Activated naive CD4-positive, alpha-beta T cell treated with anti-CD3 and anti-CD28 coated beads, Interleukin-2, amount 10 ng/mL, durations not matched to agents 7 days and 5 days (primary cell): ENCODE results near the gene PKN3.
"Not testable (repeated sequence)": the region's sequence is repeated elsewhere in the genome, so short reads cannot be mapped to it uniquely, and the experiment has no call there.

Source experiments
- CTCF ChIA-PET: fragments of 350-600 bp; sonication (Branson Sonifier 250); formaldehyde crosslinking; loops from one replicate; lab custom pipeline; 2021; ENCODE audit warnings: antibody characterized with exemption; lab: Charles Lee
- DNase-seq: peaks from one replicate; pipeline ENCODE4 v3.0.0-alpha.2; 2020
- H3K27ac Mint-ChIP-seq: one replicate; pipeline ENCODE4 v1.8.0; 2021; ENCODE audit warnings: mild to moderate bottlenecking, moderate library complexity, mixed read lengths
- H3K27me3 Mint-ChIP-seq: one replicate; pipeline ENCODE4 v1.8.0; 2021; ENCODE audit warnings: mild to moderate bottlenecking, mixed read lengths
- H3K36me3 Mint-ChIP-seq: one replicate; pipeline ENCODE4 v1.8.0; 2021; ENCODE audit warnings: mixed read lengths
- H3K4me1 Mint-ChIP-seq: one replicate; pipeline ENCODE4 v1.8.0; 2021; ENCODE audit warnings: mixed read lengths
- H3K4me3 Mint-ChIP-seq: one replicate; pipeline ENCODE4 v1.8.0; 2021; ENCODE audit warnings: mild to moderate bottlenecking, moderate library complexity, mixed read lengths
- H3K9me3 Mint-ChIP-seq: one replicate; pipeline ENCODE4 v1.8.0; 2021; ENCODE audit warnings: mixed read lengths

PKN3 gene

DNA sequence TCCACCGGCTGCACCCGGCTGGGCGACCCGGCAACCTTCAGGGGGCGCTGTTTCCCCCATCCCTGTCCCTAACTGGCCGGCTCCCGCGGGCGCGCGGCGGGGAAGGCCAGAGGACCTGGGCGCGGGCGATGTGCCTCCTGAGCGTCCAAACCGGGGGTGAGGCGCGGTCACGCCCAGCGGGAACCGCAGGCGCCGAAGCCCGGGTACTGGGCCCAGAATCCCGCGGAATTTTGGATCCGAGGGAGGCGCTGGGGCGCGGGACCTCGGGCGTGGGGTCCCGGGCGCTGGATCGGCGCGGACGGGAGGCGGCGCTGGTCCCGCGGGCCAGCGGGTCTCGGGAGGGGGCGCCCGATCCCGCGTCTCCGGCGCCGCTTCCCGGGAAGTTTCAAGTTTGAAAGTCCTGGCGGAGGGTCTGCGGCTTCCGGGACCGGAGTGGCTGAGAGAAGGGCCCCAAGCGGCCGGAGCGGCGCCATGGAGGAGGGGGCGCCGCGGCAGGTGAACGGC, at the start of gene PKN3:
PKN3 (plus strand) TSS at position 59 of the 504 bp plus-strand sequence; CDS start at position 472, 413 bp downstream.
- peak; percentile 92 for DNase-seq
- Mint-ChIP-seq H3K4me3 (peak within 1 kb of the TSS; percentile 89), H3K27me3 (peaks cover 18% of the 10 kb centered on the region), H3K4me1 (peaks cover 16% of the 10 kb centered on the region), H3K9me3 (no peaks in the 10 kb centered on the region), H3K27ac (peak within 1 kb of the TSS; percentile 71), H3K36me3 (no peaks in the 10 kb centered on the region)
- CTCF ChIA-PET = interaction anchor here (0.7 to 1.4 kb wide), 7 partner anchors 8 to 61 kb away, joined by 3 to 9 read pairs (median 3); partner anchors contain the start of gene ZDHHC12

DNA sequence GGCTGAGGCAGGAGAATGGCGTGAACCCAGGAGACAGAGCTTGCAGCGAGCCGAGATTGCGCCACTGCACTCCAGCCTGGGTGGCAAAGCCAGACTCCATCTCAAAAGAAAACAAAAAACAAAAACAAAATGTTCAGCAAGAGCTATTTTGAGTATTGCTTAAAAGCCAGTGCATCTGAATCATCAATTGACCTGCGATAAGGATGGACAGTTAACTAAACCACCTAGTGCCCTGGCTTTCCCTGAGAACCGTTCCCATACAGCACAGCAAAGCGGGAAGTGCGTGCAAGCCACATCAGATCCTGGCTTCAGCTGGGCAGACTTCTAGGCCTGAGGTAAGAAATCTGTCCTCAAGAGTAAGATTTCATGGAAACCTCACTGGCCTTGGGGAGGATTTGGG, 48.4 kb upstream of the PKN3 start:
- Mint-ChIP-seq H3K27ac (no peak overlapping the region), H3K36me3 (peaks cover 8% of the 10 kb centered on the region), H3K27me3 (no peaks in the 10 kb centered on the region), H3K4me1 (peaks cover 20% of the 10 kb centered on the region), H3K4me3 (no peak overlapping the region), H3K9me3 (no peaks in the 10 kb centered on the region)
- CTCF ChIA-PET = interaction anchor here (0.6 kb wide), 2 partner anchors 39 to 224 kb away, joined by 3 read pairs; no protein-coding TSS in a partner anchor
- no peak for DNase-seq

- H3K4me3 Mint-ChIP-seq = peak overlapping the region; percentile 47
- H3K9me3 Mint-ChIP-seq = no peaks in the 10 kb centered on the region
- H3K36me3 Mint-ChIP-seq = peaks cover 8% of the 10 kb centered on the region
- CTCF ChIA-PET = interaction anchor here (0.6 kb wide), 2 partner anchors 39 to 223 kb away, joined by 3 read pairs; no protein-coding TSS in a partner anchor
- peaks cover 20% of the 10 kb centered on the region for H3K4me1 Mint-ChIP-seq
- no peak for DNase-seq
- no peak overlapping the region for H3K27ac Mint-ChIP-seq
- H3K27me3 Mint-ChIP-seq = no peaks in the 10 kb centered on the region
Measured at GRCh38 chr9:128654481-128654880, 47.8 kb upstream of the PKN3 start.

DNA sequence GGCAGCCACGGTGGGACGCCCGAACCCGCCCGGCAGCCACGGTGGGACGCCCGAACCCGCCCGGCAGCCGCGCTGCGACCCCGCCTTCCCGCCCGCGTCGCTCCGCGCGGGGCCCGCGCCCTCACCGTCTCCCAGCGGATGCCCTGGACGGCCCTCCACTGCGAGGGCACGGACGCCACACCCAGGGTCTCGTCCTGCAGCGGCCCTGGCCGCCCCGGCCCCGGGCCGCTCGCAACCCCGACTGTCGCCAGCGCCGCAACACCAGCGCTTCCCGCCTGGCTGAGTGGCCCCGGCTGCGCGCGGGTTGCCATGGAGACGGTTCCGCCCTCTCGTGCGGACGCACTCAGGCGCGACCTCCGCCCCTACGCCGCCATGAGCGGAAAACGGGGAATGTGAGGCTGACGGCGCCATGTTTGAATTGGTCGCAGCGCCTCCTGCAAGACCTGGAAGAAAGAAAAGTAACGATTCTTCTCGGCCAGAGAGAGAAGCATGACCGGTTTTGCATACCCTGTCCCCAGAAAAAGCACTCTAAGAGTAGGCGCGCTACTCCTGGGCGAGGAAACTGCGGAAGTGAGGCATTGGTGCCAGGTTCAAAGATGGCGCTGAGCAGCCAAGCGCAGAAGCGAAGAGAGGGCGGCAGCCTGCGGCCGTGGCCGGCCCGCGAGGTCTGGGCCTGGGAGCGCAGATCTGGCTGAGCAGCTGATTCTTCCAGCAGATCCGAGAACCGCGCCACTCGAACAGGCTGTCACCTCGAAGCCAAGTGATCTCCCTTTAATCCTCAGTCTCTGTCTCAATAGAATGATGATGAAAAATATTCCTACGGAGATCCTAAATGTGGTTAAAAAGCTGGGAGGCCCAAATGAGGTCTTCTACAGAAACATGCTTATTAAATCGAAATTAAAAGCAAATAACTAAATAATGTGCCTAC, 45.6 kb upstream of the PKN3 start, which contains the start of gene DYNC2I2:
DYNC2I2 (minus strand) TSS at position 432 of the 928 bp plus-strand sequence; CDS start at position 311, 121 bp downstream.
- peak; percentile 97 for DNase-seq
- H3K4me3 Mint-ChIP-seq = peak within 1 kb of the TSS; percentile 86
- H3K9me3 Mint-ChIP-seq = no peaks in the 10 kb centered on the region
- CTCF ChIA-PET = no interaction called here
- peaks cover 20% of the 10 kb centered on the region for H3K4me1 Mint-ChIP-seq
- H3K36me3 Mint-ChIP-seq = peaks cover 8% of the 10 kb centered on the region
- peak within 1 kb of the TSS; percentile 99 for H3K27ac Mint-ChIP-seq
- no peaks in the 10 kb centered on the region for H3K27me3 Mint-ChIP-seq

DNA sequence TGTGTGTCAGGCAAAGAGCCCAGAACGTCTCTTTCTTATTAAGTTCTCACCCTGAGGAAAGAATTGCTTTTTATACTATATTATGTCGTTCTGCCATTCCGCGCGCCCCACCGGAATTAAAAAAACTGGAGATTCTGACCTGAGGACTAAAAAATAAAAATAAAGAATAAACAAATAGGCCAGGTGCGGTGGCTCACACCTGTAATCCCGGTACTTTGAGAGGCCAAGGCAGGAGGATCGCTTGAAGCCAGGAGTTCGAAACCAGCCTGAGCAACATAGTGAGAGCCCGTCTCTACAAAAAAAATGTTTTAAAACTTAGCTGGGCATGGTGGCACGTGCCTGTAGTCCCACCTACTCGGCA, 45.0 kb upstream of the PKN3 start:
- Mint-ChIP-seq H3K4me1 (peaks cover 18% of the 10 kb centered on the region), H3K9me3 (no peaks in the 10 kb centered on the region), H3K4me3 (peak overlapping the region; percentile 86), H3K27ac (peak overlapping the region; percentile 99), H3K36me3 (peaks cover 6% of the 10 kb centered on the region), H3K27me3 (no peaks in the 10 kb centered on the region)
- CTCF ChIA-PET = no interaction called here
- no peak for DNase-seq

GRCh38 chr9:128657796-128658195, 44.5 kb upstream of the PKN3 start:
- no peaks in the 10 kb centered on the region for H3K27me3 Mint-ChIP-seq
- CTCF ChIA-PET = no interaction called here
- no peaks in the 10 kb centered on the region for H3K9me3 Mint-ChIP-seq
- peak overlapping the region; percentile 99 for H3K27ac Mint-ChIP-seq
- no peak for DNase-seq
- peaks cover 6% of the 10 kb centered on the region for H3K36me3 Mint-ChIP-seq
- peaks cover 18% of the 10 kb centered on the region for H3K4me1 Mint-ChIP-seq
- no peak overlapping the region for H3K4me3 Mint-ChIP-seq

- H3K4me3 Mint-ChIP-seq, DNase-seq, CTCF ChIA-PET, H3K27ac Mint-ChIP-seq, H3K9me3 Mint-ChIP-seq, H3K4me1 Mint-ChIP-seq, H3K36me3 Mint-ChIP-seq, H3K27me3 Mint-ChIP-seq: not testable (repeated sequence)
Measured at GRCh38 chr9:128666481-128666941, 35.8 kb upstream of the PKN3 start.

DNA sequence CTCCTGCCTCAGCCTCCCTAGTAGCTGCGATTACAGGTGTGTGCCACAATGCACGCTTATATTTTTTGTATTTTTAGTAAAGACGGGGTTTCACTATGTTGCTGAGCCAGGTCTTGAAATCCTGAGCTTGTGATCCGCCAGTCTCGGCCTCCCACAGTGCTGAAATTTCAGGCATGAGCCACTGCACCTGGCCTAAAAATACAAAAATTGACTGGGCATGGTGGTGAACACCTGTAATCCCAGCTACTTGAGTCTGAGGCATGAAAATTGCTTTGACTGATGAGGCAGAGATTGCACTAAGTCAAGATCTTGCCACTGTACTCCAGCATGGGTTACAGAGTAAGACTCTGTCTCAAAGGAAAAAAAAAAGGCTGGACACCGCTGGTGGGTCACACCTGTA, 32.5 kb upstream of the PKN3 start:
- no peak overlapping the region for H3K4me3 Mint-ChIP-seq
- H3K9me3 Mint-ChIP-seq = no peaks in the 10 kb centered on the region
- no peaks in the 10 kb centered on the region for H3K27me3 Mint-ChIP-seq
- no peaks in the 10 kb centered on the region for H3K36me3 Mint-ChIP-seq
- no peak overlapping the region for H3K27ac Mint-ChIP-seq
- CTCF ChIA-PET = no interaction called here
- DNase-seq = peak; percentile 6
- H3K4me1 Mint-ChIP-seq = no peaks in the 10 kb centered on the region

DNA sequence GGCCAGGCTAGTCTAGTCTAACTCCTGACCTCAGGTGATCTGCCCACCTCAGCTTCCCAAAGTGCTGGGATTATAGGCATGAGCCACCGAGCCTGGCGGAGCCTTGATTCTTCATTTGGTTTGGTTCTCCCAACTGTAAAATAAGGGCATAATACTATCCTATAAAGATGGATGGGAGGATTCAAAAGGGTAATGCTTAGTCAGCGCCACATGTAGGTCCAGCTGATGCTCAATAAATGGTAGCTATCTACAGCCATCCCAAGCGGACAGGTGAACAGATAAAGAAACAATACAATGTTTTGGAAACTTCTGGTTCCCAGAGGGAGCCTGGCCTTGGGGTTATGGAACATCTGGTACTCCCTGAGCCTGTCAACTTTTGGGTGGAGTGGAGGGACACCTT, 26.9 kb upstream of the PKN3 start:
- no peak for DNase-seq

DNA sequence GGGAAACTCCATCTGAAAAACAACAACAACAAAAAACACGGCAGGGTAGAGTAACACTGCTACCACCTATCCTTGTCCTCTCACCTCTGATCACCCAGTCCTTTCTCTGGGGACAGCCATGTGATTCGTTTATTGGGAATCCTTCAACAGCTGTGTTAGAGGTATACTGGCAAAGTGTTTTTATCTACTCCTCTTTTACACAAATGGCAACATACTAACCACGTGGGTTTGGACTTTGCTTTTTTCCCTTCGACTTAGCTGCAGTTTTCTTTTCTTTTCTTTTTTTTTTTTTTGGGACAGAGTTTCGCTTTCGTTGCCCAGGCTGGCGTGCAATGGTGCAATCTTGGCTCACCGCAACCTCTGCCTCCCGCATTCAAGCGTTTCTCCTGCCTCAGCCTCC, 24.5 kb upstream of the PKN3 start:
- Mint-ChIP-seq H3K4me1 (peaks cover 4% of the 10 kb centered on the region), H3K27ac (no peak overlapping the region), H3K9me3 (no peaks in the 10 kb centered on the region), H3K4me3 (no peak overlapping the region), H3K27me3 (no peaks in the 10 kb centered on the region), H3K36me3 (peaks cover 12% of the 10 kb centered on the region)
- DNase-seq = no peak
- CTCF ChIA-PET = no interaction called here

More for the DNA sequence above, 26.9 kb upstream of the PKN3 start:
- Mint-ChIP-seq H3K4me3 (no peak overlapping the region), H3K27me3 (no peaks in the 10 kb centered on the region), H3K36me3 (peaks cover 8% of the 10 kb centered on the region), H3K4me1 (no peaks in the 10 kb centered on the region), H3K9me3 (no peaks in the 10 kb centered on the region), H3K27ac (no peak overlapping the region)
- CTCF ChIA-PET = interaction anchor here (0.7 to 1.1 kb wide), 2 partner anchors 32 to 237 kb away, joined by 3 to 4 read pairs; no protein-coding TSS in a partner anchor

GRCh38 chr9:128683340-128684064, 18.8 kb upstream of the PKN3 start:
- Mint-ChIP-seq H3K9me3 (no peaks in the 10 kb centered on the region), H3K36me3 (peaks cover 7% of the 10 kb centered on the region), H3K27ac (peak overlapping the region; percentile 99), H3K4me3 (peak overlapping the region; percentile 91), H3K27me3 (no peaks in the 10 kb centered on the region), H3K4me1 (peaks cover 59% of the 10 kb centered on the region)
- peak; percentile 51 for DNase-seq
- CTCF ChIA-PET = no interaction called here

DNA sequence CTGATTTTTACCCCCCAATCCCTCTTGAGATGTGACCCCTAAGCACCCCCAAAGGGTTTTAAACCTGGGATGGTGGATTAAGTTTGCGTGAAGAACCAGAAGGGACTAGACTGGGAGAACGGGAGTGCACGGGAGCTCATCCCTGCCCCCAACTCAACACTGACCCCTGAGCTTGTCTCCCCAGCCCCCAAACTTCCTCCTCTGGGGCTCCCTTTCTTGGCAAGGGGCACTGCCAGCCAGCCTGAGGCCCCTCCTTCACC, 18.3 kb upstream of the PKN3 start:
- Mint-ChIP-seq H3K9me3 (no peaks in the 10 kb centered on the region), H3K27me3 (no peaks in the 10 kb centered on the region), H3K4me1 (peaks cover 59% of the 10 kb centered on the region), H3K4me3 (peak overlapping the region; percentile 91), H3K36me3 (peaks cover 7% of the 10 kb centered on the region), H3K27ac (peak overlapping the region; percentile 99)
- DNase-seq = no peak
- CTCF ChIA-PET = no interaction called here

DNA sequence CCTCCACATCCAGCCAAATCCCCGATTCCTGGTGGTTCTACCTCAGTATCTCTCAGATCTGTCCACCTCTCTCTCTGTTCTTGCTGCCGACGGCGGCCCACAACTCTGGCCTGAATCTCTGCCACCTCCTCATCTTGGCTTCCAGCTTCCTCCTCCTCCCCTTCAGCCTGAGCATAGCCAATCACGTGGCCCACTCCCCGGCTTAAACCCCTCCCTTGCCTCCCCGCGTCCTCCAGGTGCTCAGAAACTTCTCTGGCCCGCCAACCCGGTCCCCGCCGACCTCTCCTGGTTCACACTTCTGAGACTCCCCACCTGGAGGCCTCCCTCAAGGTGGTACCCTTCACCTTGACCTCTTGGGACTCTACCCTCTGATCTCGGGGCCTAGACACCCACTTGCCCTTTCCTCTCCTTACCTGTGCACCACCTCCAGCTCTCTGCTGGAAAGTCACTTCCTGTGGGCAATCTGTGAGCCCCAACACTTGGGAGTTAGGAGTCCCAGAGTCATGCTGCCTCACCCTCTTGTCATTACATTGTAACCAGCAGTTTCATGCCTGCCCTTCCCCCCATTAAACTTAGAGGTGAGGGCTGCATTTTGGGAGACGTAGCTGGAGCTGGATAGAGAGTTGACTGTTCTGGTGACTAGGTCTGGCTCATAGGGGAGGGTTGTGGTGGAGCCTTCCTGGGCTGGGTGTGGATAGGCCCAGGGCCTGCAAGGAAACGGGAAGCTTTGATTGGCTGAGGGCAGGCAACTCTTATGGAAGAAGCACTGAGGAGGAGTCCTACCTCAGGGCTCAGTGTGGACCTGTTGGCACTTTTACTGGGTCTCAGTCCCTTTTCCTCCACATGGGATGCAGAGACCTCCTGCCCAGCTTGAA, 17.7 kb upstream of the PKN3 start:
- H3K4me3 Mint-ChIP-seq = peak overlapping the region; percentile 91

More for the DNA sequence above, 17.7 kb upstream of the PKN3 start:
- peak; percentile 90 for DNase-seq
- Mint-ChIP-seq H3K27ac (peak overlapping the region; percentile 99), H3K36me3 (peaks cover 7% of the 10 kb centered on the region), H3K4me1 (peaks cover 59% of the 10 kb centered on the region), H3K9me3 (no peaks in the 10 kb centered on the region), H3K27me3 (no peaks in the 10 kb centered on the region)
- CTCF ChIA-PET = interaction anchor here (0.7 kb wide), 1 partner anchor 46 kb away, joined by 3 read pairs; no protein-coding TSS in a partner anchor
